Liver (tissue), 9 donors: ENCODE data around the gene KCNJ10. TPM values are rescaled to one million over a fixed set of nuclear protein-coding genes. Genes with fewer than 3 reads are reported as not detected.

Experiments
- DNase-seq: peaks from one replicate; pipeline ENCODE4 v3.0.0-alpha.2; 2017; ENCODE audit warnings: low spot score
- H3K27ac ChIP-seq, 2 donors: one replicate each; pipeline ENCODE4 v1.7.0; 2013; ENCODE audit warnings: inconsistent platforms in 2 of 2, low read length in 2 of 2, control low read depth in 1 of 2, low read depth in 1 of 2, mild to moderate bottlenecking in 1 of 2
- H3K27me3 ChIP-seq, 4 donors: one replicate each; pipeline versions ENCODE4 v1.6.1 to v1.7.0; 2013; ENCODE audit warnings: low read length in 3 of 4, inconsistent platforms in 1 of 4, mild to moderate bottlenecking in 1 of 4, moderate library complexity in 1 of 4; ENCODE audit not compliant: control insufficient read depth in 4 of 4, insufficient read depth in 4 of 4
- H3K36me3 ChIP-seq, 4 donors: one replicate each; pipeline versions ENCODE4 v1.6.1 to v1.7.0; 2013; ENCODE audit warnings: low read length in 3 of 4, mild to moderate bottlenecking in 3 of 4, low read depth in 1 of 4, moderate library complexity in 1 of 4; ENCODE audit not compliant: control insufficient read depth in 4 of 4, insufficient read depth in 3 of 4
- H3K4me1 ChIP-seq, 4 donors: one replicate each; pipeline versions ENCODE4 v1.6.1 to v1.7.0; 2013; ENCODE audit warnings: low read length in 3 of 4, mild to moderate bottlenecking in 3 of 4, moderate library complexity in 1 of 4; ENCODE audit not compliant: control insufficient read depth in 4 of 4, insufficient read depth in 4 of 4
- H3K4me3 ChIP-seq, 3 donors: one replicate each; pipeline versions ENCODE4 v1.6.1 to v1.7.0; 2013; ENCODE audit warnings: low read length in 3 of 3, control low read depth in 1 of 3, low read depth in 1 of 3, mild to moderate bottlenecking in 1 of 3
- H3K9ac ChIP-seq, 2 donors: one replicate each; pipeline ENCODE4 v1.7.0; 2013; ENCODE audit warnings: low read length in 2 of 2, mild to moderate bottlenecking in 2 of 2, moderate library complexity in 2 of 2, control low read depth in 1 of 2, low read depth in 1 of 2
- H3K9me3 ChIP-seq, 4 donors: one replicate each; pipeline versions ENCODE4 v1.6.1 to v1.7.0; 2013; ENCODE audit warnings: low read length in 3 of 4; ENCODE audit not compliant: control insufficient read depth in 4 of 4
- ATF3 ChIP-seq: IDR thresholded peaks from 2 replicates; pipeline ENCODE4 v1.6.1; 2016; ENCODE audit warnings: antibody characterized with exemption
- CTCF ChIP-seq: fragments of 150-350 bp; IDR thresholded peaks from 2 replicates; pipeline ENCODE4 v1.5.1; 2017; ENCODE audit warnings: improper control_type of control experiment, low read depth, low read length; ENCODE audit not compliant: missing input control
- FOXA1 ChIP-seq: IDR thresholded peaks from 2 replicates; pipeline ENCODE4 v1.6.1; 2016; ENCODE audit warnings: antibody characterized with exemption
- FOXA2 ChIP-seq: IDR thresholded peaks from 2 replicates; pipeline ENCODE4 v1.6.1; 2016; ENCODE audit warnings: antibody characterized with exemption
- GABPA ChIP-seq, 2 donors: IDR thresholded peaks in 1 of 2; conservative IDR thresholded peaks in 1 of 2; 2 replicates each; pipeline ENCODE4 v1.6.1; 2016; ENCODE audit warnings: antibody characterized with exemption in 2 of 2, mild to moderate bottlenecking in 1 of 2, moderate library complexity in 1 of 2
- HNF4A ChIP-seq, 2 donors: conservative IDR thresholded peaks; 2 replicates each; pipeline ENCODE4 v1.6.1; 2016; ENCODE audit warnings: antibody characterized with exemption in 2 of 2, mild to moderate bottlenecking in 2 of 2
- JUND ChIP-seq, 2 donors: IDR thresholded peaks; 2 replicates each; pipeline ENCODE4 v1.6.1; 2016; ENCODE audit warnings: antibody characterized with exemption in 2 of 2
- NR2F2 ChIP-seq: IDR thresholded peaks from 2 replicates; pipeline ENCODE4 v1.6.1; 2016; ENCODE audit warnings: antibody characterized with exemption
- RAD21 ChIP-seq, 2 donors: IDR thresholded peaks; 2 replicates each; pipeline ENCODE4 v1.6.1; 2016; ENCODE audit warnings: antibody characterized with exemption in 2 of 2, mild to moderate bottlenecking in 2 of 2
- REST ChIP-seq: IDR thresholded peaks from 2 replicates; pipeline ENCODE4 v1.6.1; 2016; ENCODE audit warnings: antibody characterized with exemption, mild to moderate bottlenecking
- SP1 ChIP-seq: IDR thresholded peaks from 2 replicates; pipeline ENCODE4 v1.6.1; 2018; ENCODE audit warnings: antibody characterized with exemption, mild to moderate bottlenecking
- TAF1 ChIP-seq: conservative IDR thresholded peaks from 2 replicates; pipeline ENCODE4 v1.6.1; 2016; ENCODE audit warnings: antibody characterized with exemption, mild to moderate bottlenecking
- ZBTB33 ChIP-seq: IDR thresholded peaks from 2 replicates; pipeline ENCODE4 v1.6.1; 2016; ENCODE audit warnings: antibody characterized with exemption
- WGBS: extraction: QIAGEN DNeasy Blood & Tissue Kit; methylation state at CpG from one replicate; pipeline ENCODE4 v1.1.7; 2013; 5-methylcytosine and 5-hydroxymethylcytosine counted together
- polyA plus RNA-seq, 2 donors: library from polyadenylated mRNA; stranded (reverse) in 1 of 2; unstranded in 1 of 2; fragments of 200-250 nt in 1 of 2; fragments of >200 nt in 1 of 2; fragmentation: Nextera tagmentation in 1 of 2; extraction: Ambion mirVana in 1 of 2; gene quantifications; one replicate each; pipeline versions ENCODE4 v1.2.1 to v1.2.3, GENCODE V29; 2013 to 2015
- total RNA-seq, 2 donors: library from RNA; depleted of rRNA; stranded (reverse); fragments of >200 nt; gene quantifications; one replicate each; pipeline ENCODE4 v1.2.3, GENCODE V29; 2014
- donor health status: healthy.
- donor health status: healthy.
- donor health status: healthy.
- donor health status: healthy.
- donor health status: healthy.

The KCNJ10 gene
- total and polyA plus RNA-seq, 4 donors: 0.48 to 1.6 (median 0.52) TPM

- TF ChIP-seq NR2F2 (no peak), GABPA (IDR thresholded peaks at IDR 0.05 in 1 of 2, conservative IDR thresholded peaks at IDR 0.05 in 1 of 2) (no peak), HNF4A (conservative IDR thresholded peaks at IDR 0.05) (no peak), FOXA1 (no peak)
- Histone ChIP-seq H3K9ac (no peak overlapping the region), H3K36me3 (no peaks in the 10 kb centered on the region), H3K27ac (no peak overlapping the region), H3K4me1 (peaks cover 0 to 15% (median 5%) of the 10 kb centered on the region in 4 donors), H3K27me3 (no peaks in the 10 kb centered on the region), H3K9me3 (no peaks in the 10 kb centered on the region), H3K4me3 (no peak overlapping the region)
- DNase-seq: no peak
- WGBS: 84% methylated on average over 3 of the region's 3 CpGs
These were observed 20.9 kb downstream of the KCNJ10 start for GRCh38 chr1:160049101-160049500.

GRCh38 chr1:160048335-160048734 lies 21.6 kb downstream of the KCNJ10 start:
- peaks cover 0 to 15% (median 5%) of the 10 kb centered on the region in 4 donors for H3K4me1 ChIP-seq
- DNase-seq: no peak
- H3K27ac ChIP-seq: no peak overlapping the region
- no peaks in the 10 kb centered on the region for H3K36me3 ChIP-seq
- H3K9me3 ChIP-seq: no peaks in the 10 kb centered on the region
- TF ChIP-seq FOXA2 (no peak), HNF4A (conservative IDR thresholded peaks at IDR 0.05) (no peak), SP1 (no peak), ATF3 (no peak), JUND (IDR thresholded peaks at IDR 0.05) (no peak), REST (no peak)
- no peaks in the 10 kb centered on the region for H3K27me3 ChIP-seq
- H3K9ac ChIP-seq: no peak overlapping the region
- H3K4me3 ChIP-seq: no peak overlapping the region

DNA sequence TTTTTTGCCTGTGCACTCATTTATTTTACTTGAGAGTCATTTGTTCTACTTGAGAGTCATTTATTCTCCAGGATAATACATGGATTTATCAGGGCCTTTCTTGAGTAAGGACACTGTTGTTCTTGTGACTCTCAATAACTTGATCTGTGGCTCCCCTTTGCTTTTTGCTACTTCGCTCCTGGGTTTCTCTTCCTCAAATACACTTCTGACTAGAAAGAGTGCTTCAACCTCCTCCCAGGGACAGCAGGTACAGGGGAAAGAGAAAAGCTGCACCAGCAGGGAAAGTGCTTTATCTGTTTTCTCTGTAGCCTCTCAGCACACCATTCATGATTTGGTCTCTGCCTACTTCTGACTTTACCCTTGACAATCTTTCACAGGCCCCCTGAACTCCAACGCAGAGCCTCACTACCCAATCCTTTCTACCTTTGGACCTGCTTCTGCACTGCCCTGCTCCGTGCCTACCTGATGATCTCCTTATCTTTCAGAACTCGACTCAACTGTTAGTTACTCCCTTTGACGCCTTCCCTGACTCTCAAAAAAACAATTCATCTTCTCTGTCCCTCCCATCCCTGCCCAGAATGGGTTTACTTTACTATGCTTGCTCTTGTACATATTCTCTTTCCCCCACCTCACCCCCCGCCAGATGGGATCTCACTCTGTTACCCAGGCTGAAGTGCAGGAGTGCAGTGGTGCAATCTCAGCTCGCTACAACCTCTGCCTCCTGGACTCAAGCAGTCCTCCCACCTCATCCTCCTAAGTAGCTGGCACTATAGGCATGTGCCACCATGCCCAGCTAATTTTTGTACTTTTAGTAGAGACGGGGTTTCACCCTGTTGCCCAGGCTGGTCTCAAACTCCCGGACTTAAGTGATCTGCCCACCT lies 22.6 kb downstream of the KCNJ10 start:
- WGBS: 76% methylated on average over 9 of the region's 9 CpGs
- TF ChIP-seq ATF3 (no peak), NR2F2 (no peak), TAF1 (no peak), FOXA1 (no peak), ZBTB33 (no peak), RAD21 (IDR thresholded peaks at IDR 0.05) (no peak), JUND (IDR thresholded peaks at IDR 0.05) (no peak), SP1 (no peak), GABPA (IDR thresholded peaks at IDR 0.05 in 1 of 2, conservative IDR thresholded peaks at IDR 0.05 in 1 of 2) (no peak), CTCF (no peak), FOXA2 (no peak)
- H3K4me1 ChIP-seq: peaks cover 0 to 15% (median 5%) of the 10 kb centered on the region in 4 donors
- no peaks in the 10 kb centered on the region for H3K27me3 ChIP-seq
- no peaks in the 10 kb centered on the region for H3K36me3 ChIP-seq
- H3K9ac ChIP-seq: no peak overlapping the region
- DNase-seq: no peak
- no peak overlapping the region for H3K27ac ChIP-seq
- H3K4me3 ChIP-seq: no peak overlapping the region
- H3K9me3 ChIP-seq: no peaks in the 10 kb centered on the region
